ENCODE results near the gene ADGRL3.

ADGRL3 gene

GRCh38 chr4:61911313-61911756 is 711.2 kb downstream of the ADGRL3 start:
- no peak for DNase-seq (ENCODE audit: extremely low read depth, low read depth)
- TF ChIP-seq CTCF (IDR thresholded peaks at IDR 0.05; ENCODE audit: low read depth, low read length, missing control alignments) = no peak
- H3K4me3 ChIP-seq (replicated peaks; ENCODE audit: low read depth, low read length) = no peak overlapping the region

GRCh38 chr4:61913619-61914018 is 713.5 kb downstream of the ADGRL3 start:
- TF ChIP-seq CTCF (IDR thresholded peaks at IDR 0.05; ENCODE audit: low read depth, low read length, missing control alignments) = no peak
- no peak overlapping the region for H3K4me3 ChIP-seq (replicated peaks; ENCODE audit: low read depth, low read length)
- no peak for DNase-seq (ENCODE audit: extremely low read depth, low read depth)

- H3K4me3 ChIP-seq (replicated peaks; ENCODE audit: low read depth, low read length) = no peak overlapping the region
- no peak for TF ChIP-seq CTCF (IDR thresholded peaks at IDR 0.05; ENCODE audit: low read depth, low read length, missing control alignments)
- no peak for DNase-seq (ENCODE audit: extremely low read depth, low read depth)
Measured at GRCh38 chr4:61915501-61915900, 715.4 kb downstream of the ADGRL3 start.

- no peak for TF ChIP-seq CTCF (IDR thresholded peaks at IDR 0.05; ENCODE audit: low read depth, low read length, missing control alignments)
- no peak overlapping the region for H3K4me3 ChIP-seq (replicated peaks; ENCODE audit: low read depth, low read length)
- DNase-seq (ENCODE audit: extremely low read depth, low read depth) = no peak
Measured at GRCh38 chr4:61918507-61918906, 718.4 kb downstream of the ADGRL3 start.

GRCh38 chr4:61918987-61919386 is 718.9 kb downstream of the ADGRL3 start:
- TF ChIP-seq CTCF (IDR thresholded peaks at IDR 0.05; ENCODE audit: low read depth, low read length, missing control alignments) = no peak
- H3K4me3 ChIP-seq (replicated peaks; ENCODE audit: low read depth, low read length) = no peak overlapping the region
- DNase-seq (ENCODE audit: extremely low read depth, low read depth) = no peak

GRCh38 chr4:61919561-61919960 is 719.4 kb downstream of the ADGRL3 start:
- H3K4me3 ChIP-seq (replicated peaks; ENCODE audit: low read depth, low read length) = no peak overlapping the region
- no peak for TF ChIP-seq CTCF (IDR thresholded peaks at IDR 0.05; ENCODE audit: low read depth, low read length, missing control alignments)
- no peak for DNase-seq (ENCODE audit: extremely low read depth, low read depth)

- no peak overlapping the region for H3K4me3 ChIP-seq (replicated peaks; ENCODE audit: low read depth, low read length)
- DNase-seq (ENCODE audit: extremely low read depth, low read depth) = no peak
- no peak for TF ChIP-seq CTCF (IDR thresholded peaks at IDR 0.05; ENCODE audit: low read depth, low read length, missing control alignments)
Measured at GRCh38 chr4:61921920-61922319, 721.8 kb downstream of the ADGRL3 start.
